AG09309 (cell line): ENCODE measurements around the gene PPP4R1.
A peak's percentile ranks its signal among the peaks of the same experiment; 100 is the strongest.

Experiments
- DNase-seq: peaks from one replicate; pipeline ENCODE4 v3.0.0-alpha.2; 2010; ENCODE audit warnings: low read depth
- H3K4me3 ChIP-seq: 2 replicates; pipeline ENCODE4 v1.5.1; 2011; ENCODE audit warnings: mild to moderate bottlenecking, low read depth, low read length, moderate library complexity; ENCODE audit not compliant: control insufficient read depth
- CTCF ChIP-seq: IDR thresholded peaks from 2 replicates; pipeline ENCODE4 v1.5.1; 2011; ENCODE audit warnings: mild to moderate bottlenecking, low read depth, low read length, inconsistent platforms; ENCODE audit not compliant: insufficient read depth, control insufficient read depth; ENCODE audit errors: missing control alignments

PPP4R1 gene, protein sequence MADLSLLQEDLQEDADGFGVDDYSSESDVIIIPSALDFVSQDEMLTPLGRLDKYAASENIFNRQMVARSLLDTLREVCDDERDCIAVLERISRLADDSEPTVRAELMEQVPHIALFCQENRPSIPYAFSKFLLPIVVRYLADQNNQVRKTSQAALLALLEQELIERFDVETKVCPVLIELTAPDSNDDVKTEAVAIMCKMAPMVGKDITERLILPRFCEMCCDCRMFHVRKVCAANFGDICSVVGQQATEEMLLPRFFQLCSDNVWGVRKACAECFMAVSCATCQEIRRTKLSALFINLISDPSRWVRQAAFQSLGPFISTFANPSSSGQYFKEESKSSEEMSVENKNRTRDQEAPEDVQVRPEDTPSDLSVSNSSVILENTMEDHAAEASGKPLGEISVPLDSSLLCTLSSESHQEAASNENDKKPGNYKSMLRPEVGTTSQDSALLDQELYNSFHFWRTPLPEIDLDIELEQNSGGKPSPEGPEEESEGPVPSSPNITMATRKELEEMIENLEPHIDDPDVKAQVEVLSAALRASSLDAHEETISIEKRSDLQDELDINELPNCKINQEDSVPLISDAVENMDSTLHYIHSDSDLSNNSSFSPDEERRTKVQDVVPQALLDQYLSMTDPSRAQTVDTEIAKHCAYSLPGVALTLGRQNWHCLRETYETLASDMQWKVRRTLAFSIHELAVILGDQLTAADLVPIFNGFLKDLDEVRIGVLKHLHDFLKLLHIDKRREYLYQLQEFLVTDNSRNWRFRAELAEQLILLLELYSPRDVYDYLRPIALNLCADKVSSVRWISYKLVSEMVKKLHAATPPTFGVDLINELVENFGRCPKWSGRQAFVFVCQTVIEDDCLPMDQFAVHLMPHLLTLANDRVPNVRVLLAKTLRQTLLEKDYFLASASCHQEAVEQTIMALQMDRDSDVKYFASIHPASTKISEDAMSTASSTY

DNA sequence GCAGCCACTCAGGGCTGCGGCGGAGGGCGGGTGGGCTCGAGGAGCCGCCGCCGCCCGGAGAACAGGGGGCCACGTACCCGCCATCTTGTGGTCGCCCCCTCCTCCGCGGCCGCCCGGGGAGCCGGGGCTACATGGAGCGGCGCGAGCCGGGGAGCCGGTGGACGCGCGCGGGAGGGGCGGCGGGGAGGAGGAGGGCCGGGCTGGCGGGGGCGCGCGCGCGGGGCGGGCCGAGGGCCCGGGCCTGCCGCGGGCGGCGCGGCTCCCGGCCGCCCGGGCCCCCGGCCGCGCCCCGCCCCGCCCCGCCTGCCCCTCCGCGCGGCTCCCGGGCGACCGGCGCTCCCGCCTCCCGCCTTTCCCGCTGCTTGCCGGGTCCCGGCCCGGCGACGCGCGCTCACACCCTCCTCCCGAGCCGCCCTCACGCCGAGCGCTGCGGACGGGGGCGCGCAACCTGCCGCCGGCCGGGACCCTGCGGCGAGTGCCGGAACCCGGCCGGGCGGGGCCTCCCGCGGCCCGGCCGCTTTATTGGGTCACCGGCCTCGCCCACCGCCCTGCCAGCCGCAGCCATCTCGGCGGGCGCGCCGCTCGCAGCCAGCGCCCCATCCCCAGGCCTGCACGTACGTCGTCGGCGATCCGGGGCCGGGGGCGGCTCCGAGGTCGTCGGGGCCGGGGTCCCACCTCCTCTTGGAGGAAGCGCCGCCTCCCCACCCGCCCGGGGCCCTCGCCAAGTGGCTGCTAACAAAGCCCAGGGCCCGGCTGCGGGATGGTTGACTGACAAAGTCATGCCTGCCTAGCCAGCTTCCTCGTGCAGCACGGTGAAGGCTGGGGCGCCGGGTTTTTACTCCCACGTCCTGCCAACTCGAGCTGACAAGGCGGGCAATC lies at the start of gene PPP4R1:
PPP4R1 (minus strand) TSS at position 159 of the 879 bp plus-strand sequence; CDS start at position 84, 75 bp downstream.
- no peak for DNase-seq
- peak within 1 kb of the TSS; percentile 57 for H3K4me3 ChIP-seq
- no peak for TF ChIP-seq CTCF

DNA sequence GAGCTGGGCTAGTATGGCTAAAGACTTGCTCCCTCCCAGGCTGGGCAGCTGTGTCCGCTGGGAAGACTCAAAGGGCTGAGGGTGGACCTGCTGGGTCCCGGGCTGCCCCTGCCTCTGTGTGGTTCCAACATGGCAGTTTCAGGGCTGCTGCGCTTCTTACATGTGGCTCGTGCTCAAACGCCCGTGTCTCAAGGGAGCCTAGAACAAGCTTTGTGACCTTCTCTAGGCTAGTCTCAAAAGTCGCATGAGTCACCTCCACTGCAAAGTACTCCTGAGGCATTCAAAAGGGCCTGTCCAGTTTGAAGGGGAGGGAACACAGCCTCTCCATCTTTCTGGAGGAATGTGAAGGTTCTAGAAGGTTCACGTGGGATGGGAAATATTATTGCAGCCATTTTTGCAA lies 49.0 kb upstream of the PPP4R1 start:
- H3K4me3 ChIP-seq: no peak overlapping the region
- no peak for TF ChIP-seq CTCF
- no peak for DNase-seq

DNA sequence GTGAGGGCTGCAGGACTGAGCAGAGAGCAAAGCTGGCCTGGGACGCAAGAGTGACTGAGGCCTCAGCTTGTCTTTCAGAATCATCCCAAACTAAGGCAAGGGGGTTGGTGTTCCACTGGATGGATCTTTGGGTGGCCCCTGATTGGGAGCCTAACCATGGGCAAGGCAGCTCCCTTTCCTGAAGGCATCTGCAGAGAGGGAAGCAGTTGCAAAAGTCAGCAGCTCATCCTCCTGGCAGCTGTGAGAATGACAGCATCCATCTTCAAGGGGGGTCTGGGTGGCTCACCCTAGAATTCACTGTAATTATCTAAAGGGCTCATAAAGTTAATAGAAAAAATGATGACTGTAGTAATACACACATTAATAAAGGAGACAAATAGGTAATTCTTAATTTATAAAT lies 47.2 kb upstream of the PPP4R1 start:
- peak; percentile 49 for TF ChIP-seq CTCF
- DNase-seq: no peak
- no peak overlapping the region for H3K4me3 ChIP-seq

- TF ChIP-seq CTCF: no peak
- no peak overlapping the region for H3K4me3 ChIP-seq
- DNase-seq: no peak
These were observed 45.4 kb upstream of the PPP4R1 start for GRCh38 chr18:9659499-9660375.

DNA sequence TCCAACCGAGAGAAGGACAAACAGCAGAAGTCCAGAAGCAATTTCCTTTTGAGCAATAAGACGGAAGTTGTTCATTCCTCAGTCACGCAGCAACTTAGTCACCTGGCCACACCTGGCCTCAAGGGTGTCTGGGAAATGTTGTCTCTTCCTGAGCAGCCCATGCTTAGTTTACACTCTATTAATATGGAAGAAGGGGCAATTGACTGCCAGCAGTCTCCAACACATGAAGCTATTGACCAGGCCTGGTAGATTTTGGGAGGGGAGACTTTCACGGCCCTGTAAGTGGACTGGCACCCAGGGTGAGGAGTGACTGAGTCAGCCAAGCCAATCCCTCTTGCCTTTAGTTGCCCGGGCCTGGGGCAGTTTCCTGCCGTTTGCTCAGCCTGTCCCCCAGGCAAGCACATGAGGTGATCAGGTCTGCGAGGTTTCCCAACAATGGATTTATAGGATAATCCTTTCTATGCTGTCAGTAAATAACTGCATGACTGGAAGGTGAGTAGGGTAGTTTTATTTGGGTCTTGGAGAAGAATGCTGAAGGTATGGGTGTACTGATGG lies 43.8 kb upstream of the PPP4R1 start:
- TF ChIP-seq CTCF: no peak
- no peak for DNase-seq
- no peak overlapping the region for H3K4me3 ChIP-seq
